ENCODE data around the gene TCFL5.

- TF ChIP-seq POLR2A (IDR thresholded peaks at IDR 0.05) = no peak
- TF ChIP-seq, protein P1, sequence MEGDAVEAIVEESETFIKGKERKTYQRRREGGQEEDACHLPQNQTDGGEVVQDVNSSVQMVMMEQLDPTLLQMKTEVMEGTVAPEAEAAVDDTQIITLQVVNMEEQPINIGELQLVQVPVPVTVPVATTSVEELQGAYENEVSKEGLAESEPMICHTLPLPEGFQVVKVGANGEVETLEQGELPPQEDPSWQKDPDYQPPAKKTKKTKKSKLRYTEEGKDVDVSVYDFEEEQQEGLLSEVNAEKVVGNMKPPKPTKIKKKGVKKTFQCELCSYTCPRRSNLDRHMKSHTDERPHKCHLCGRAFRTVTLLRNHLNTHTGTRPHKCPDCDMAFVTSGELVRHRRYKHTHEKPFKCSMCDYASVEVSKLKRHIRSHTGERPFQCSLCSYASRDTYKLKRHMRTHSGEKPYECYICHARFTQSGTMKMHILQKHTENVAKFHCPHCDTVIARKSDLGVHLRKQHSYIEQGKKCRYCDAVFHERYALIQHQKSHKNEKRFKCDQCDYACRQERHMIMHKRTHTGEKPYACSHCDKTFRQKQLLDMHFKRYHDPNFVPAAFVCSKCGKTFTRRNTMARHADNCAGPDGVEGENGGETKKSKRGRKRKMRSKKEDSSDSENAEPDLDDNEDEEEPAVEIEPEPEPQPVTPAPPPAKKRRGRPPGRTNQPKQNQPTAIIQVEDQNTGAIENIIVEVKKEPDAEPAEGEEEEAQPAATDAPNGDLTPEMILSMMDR (IDR thresholded peaks at IDR 0.05) = no peak
Measured at GRCh38 chr20:62900692-62901584, 39.3 kb upstream of the TCFL5 start.
